ENCODE results near the gene ARHGEF7.

- TF ChIP-seq, protein P1, sequence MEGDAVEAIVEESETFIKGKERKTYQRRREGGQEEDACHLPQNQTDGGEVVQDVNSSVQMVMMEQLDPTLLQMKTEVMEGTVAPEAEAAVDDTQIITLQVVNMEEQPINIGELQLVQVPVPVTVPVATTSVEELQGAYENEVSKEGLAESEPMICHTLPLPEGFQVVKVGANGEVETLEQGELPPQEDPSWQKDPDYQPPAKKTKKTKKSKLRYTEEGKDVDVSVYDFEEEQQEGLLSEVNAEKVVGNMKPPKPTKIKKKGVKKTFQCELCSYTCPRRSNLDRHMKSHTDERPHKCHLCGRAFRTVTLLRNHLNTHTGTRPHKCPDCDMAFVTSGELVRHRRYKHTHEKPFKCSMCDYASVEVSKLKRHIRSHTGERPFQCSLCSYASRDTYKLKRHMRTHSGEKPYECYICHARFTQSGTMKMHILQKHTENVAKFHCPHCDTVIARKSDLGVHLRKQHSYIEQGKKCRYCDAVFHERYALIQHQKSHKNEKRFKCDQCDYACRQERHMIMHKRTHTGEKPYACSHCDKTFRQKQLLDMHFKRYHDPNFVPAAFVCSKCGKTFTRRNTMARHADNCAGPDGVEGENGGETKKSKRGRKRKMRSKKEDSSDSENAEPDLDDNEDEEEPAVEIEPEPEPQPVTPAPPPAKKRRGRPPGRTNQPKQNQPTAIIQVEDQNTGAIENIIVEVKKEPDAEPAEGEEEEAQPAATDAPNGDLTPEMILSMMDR (conservative IDR thresholded peaks at IDR 0.05 in 1 of 2, IDR thresholded peaks at IDR 0.05 in 1 of 2; ENCODE audit: extremely low read depth in 1 of 2, insufficient read depth in 1 of 2, low read depth in 1 of 2, low read length in 2 of 2): no peak
- TF ChIP-seq EZH2 (IDR thresholded peaks at IDR 0.05; ENCODE audit: borderline replicate concordance, low read length): no peak
Measured at GRCh38 chr13:111337206-111337605, 222.1 kb downstream of the ARHGEF7 start.
